Epithelial cell of esophagus (primary cell): Measurements from ENCODE around the gene CROCC.

Experiments used
- DNase-seq: peaks from one replicate; pipeline ENCODE4 v3.0.0; 2010; ENCODE audit warnings: low read depth
- H3K4me3 ChIP-seq: 2 replicates; pipeline ENCODE4 v1.5.1; 2011; ENCODE audit warnings: mild to moderate bottlenecking, low read length, control low read depth
- TF ChIP-seq, protein P1 (sequence below): IDR thresholded peaks from 2 replicates; pipeline ENCODE4 v1.5.1; 2011; ENCODE audit warnings: low read depth, mild to moderate bottlenecking, low read length, control low read depth, inconsistent platforms; ENCODE audit not compliant: insufficient read depth; ENCODE audit errors: missing control alignments

The CROCC gene

DNA sequence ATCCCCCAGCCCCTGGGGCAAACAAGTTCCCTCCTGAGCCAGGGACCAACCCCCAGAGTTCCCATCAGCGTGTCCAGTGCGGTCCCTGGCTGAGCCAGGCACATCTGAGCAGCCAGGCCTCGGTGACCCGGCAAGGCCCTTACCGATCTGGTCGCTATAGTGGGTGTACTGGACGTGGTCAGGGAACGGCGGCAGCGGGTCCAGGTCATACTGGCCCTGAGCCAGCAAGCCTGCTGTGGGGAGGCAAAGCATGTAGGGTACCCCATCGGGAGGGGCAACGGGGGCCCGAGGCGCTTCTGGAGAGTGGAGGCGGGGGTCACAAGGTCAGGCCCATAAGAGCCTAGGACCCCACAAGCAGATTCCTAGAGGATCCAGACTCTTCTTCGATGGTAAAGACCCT is 55.2 kb downstream of the CROCC start:
- DNase-seq = no peak
- TF ChIP-seq, protein P1, sequence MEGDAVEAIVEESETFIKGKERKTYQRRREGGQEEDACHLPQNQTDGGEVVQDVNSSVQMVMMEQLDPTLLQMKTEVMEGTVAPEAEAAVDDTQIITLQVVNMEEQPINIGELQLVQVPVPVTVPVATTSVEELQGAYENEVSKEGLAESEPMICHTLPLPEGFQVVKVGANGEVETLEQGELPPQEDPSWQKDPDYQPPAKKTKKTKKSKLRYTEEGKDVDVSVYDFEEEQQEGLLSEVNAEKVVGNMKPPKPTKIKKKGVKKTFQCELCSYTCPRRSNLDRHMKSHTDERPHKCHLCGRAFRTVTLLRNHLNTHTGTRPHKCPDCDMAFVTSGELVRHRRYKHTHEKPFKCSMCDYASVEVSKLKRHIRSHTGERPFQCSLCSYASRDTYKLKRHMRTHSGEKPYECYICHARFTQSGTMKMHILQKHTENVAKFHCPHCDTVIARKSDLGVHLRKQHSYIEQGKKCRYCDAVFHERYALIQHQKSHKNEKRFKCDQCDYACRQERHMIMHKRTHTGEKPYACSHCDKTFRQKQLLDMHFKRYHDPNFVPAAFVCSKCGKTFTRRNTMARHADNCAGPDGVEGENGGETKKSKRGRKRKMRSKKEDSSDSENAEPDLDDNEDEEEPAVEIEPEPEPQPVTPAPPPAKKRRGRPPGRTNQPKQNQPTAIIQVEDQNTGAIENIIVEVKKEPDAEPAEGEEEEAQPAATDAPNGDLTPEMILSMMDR = no peak
- H3K4me3 ChIP-seq = no peak overlapping the region

DNA sequence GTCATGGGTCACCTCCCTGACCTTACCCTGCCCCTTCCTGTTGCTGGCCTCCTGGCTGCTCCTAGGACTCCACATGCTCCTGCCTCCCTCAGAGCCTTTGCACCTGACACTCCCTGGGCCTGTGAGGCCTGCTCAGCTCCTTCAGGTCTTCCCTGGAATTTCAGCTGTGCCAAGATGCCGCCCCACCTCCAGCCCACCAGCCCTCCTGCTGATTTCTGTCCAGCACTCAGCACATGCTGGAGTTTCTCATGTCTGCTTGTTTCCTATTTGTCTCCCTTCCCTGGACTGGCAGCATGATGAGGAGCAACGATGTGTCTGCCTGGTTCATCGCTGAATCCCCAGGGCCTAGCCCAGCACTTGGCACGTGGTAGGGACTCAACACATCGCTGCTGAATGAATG is 55.6 kb downstream of the CROCC start:
- no peak for DNase-seq
- TF ChIP-seq, protein P1 = no peak
- no peak overlapping the region for H3K4me3 ChIP-seq

DNA sequence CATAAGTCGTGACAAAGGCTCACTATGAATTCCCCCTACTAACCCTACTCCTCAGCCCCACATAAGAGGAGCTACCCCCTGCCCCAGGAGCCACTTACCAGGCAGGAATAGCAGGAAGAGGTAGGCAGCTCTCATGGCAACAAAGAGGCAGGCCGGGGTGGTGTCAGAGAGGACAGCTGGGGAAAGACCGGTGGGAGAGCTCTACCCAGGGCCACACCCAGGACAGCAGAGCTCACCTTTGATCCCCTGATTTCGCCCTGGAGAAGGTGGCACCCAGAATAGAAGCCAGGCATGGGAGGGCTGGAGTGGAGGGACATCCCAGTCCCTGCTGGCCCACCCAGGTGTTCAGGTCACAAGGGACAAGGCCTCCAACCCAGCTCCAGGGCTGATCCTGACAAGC is 56.4 kb downstream of the CROCC start:
- TF ChIP-seq, protein P1 = no peak
- no peak for DNase-seq
- H3K4me3 ChIP-seq = no peak overlapping the region

DNA sequence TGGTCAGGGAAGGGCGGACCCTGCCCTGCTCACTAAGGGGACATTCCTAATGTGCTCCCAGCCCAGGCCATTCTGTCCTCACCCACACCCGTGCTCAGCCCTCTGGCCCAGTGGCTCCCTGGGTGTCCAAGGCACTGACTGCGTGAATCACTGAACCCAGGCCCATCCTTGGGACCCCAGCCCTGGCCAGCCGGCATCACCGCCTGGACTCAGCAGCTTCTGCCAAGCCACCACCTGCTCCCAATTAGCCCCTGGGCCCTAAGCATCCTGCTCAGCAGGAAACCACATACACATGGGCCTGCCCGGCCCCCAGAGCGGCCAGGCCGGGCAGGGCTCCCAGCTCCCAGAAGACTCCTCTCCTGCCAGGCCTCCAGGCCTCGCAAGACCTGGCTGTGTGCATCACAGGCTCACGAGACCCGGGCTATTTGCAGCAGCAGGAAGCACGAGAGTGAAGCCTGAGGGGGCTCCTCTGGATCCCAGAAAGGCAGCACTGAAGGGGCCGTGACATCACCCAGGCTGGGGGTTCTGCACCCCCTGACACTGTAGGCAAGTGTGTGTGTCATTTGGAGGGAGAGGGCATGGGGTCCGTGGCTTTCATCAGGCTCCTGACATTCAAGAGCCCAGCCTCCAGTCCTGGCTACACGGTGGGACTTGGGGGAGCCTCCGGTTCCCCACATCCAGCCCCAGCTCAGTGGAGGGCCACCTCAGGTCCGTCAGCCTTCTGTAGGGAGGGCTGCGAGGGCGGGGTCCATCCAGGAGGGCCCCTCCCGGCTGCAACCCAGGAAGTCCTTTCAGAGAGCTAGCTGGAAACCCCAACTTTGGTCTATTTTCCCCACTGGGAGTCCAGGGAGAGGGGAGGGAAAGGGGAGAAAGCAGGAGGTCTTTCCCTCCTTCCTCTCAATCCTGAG is 57.1 kb downstream of the CROCC start:
- TF ChIP-seq, protein P1 = no peak
- peak; percentile 25 for DNase-seq
- H3K4me3 ChIP-seq = peak overlapping the region; percentile 51

DNA sequence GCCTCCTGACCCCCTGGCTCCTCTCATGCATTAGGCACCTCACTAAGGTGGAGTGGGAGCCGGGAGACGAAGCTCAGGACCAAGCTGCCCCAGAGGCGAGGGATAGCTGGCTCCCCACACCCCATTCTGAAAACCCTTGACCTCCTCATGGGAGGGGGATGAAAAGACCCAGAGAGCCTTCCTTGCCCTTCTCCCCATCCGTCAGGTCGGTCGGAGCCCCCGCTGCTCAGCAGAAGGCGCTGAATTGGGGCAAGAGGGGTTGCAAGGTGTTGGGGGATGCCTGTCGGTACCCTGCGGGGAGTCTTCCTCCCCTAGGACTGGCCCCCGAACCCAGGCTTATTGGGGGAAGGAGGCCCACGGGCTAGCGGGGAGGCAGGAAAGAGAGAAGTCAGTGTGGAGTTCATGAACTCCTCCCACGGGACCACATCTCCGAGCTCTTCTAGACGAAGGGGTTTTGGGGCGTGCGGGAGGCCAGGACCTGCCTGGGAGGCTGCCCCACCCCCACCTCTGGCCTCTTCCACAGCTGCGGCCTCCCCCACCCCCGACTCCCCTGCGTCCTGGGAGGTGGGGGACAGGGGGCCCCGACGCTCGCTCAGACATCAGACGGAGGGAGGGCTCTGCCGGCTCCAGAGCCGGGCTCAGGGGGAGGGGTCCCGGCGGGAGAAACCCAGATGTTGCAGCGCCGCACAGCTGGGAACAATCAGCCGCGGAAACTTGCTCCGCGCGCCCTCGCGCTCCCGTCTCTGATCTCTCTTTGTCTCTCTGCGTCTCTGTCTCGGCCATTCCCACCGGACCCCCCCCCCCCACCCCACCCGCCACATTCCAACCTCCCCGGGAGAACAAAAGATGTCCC is 58.0 kb downstream of the CROCC start:
- H3K4me3 ChIP-seq = peak overlapping the region; percentile 51
- DNase-seq = no peak
- TF ChIP-seq, protein P1 = no peak

DNA sequence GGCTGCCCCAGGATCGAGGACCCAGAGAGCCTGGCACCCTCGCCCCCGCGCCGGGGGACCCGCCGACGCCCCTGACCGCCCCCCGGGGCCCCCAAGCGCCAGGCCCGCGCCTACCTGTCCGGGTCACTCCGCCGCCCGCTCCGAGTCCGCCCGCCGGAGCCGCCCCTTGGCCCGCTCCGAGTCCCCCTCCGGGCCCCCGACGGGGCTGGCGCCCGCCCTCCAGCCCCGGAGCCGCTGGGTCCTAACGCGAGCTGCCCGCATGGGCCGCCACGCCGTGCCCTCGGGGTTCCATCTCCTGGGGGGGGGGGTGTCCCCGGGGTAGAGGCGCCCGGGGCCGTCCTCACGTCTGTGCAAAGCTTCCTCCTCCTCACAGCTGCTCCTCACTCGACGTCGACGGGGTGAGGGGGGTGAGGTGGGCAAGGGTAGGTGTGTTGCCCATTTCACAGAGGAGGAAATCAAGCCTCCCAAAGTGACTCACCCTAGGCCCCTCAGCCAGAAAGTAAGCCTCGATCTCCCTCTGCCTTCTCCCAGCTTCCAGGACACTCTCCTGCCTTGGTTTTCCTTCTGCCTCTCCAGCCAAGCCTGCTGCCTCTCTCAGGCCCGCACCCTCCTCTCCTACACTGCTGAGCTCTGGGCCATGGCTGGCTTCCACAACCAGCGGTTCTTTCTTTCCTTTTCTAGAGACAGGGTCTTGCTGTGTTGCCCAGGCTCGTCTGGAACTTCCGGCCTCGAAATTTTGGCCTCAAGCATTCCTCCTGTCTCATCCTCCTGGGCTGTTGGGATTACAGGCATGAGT is 58.9 kb downstream of the CROCC start, which contains the start of gene MFAP2:
MFAP2 (minus strand) TSS at position 148 of the 796 bp plus-strand sequence. CDS start 2,347 bp downstream, outside the sequence.
- peak; percentile 46 for DNase-seq
- peak within 1 kb of the TSS; percentile 51 for H3K4me3 ChIP-seq
- TF ChIP-seq, protein P1 = no peak
